Activated naive CD8-positive, alpha-beta T cell treated with anti-CD3 and anti-CD28 coated beads, Interleukin-2, amount 50 U/mL, for 24 hours (primary cell): ENCODE data around the gene KLB.

Experiments used
- ATAC-seq: fragments of 150-1000 bp; cut with Tn5 transposase; one replicate; pipeline ENCODE4 v1.10.0; 2021
- DNase-seq: peaks from one replicate; pipeline ENCODE4 v3.0.0; 2021
- H3K27ac Mint-ChIP-seq: one replicate; pipeline ENCODE4 v1.8.0; 2021; ENCODE audit warnings: mild to moderate bottlenecking, mixed read lengths
- H3K27me3 Mint-ChIP-seq: one replicate; pipeline ENCODE4 v1.8.0; 2021; ENCODE audit warnings: mixed read lengths
- H3K36me3 Mint-ChIP-seq: one replicate; pipeline ENCODE4 v1.8.0; 2021; ENCODE audit warnings: low read depth, mixed read lengths
- H3K4me1 Mint-ChIP-seq: one replicate; pipeline ENCODE4 v1.8.0; 2021; ENCODE audit warnings: mixed read lengths
- H3K4me3 Mint-ChIP-seq: one replicate; pipeline ENCODE4 v1.8.0; 2021; ENCODE audit warnings: mild to moderate bottlenecking, moderate library complexity, mixed read lengths
- H3K9me3 Mint-ChIP-seq: one replicate; pipeline ENCODE4 v1.8.0; 2021; ENCODE audit warnings: mixed read lengths

Gene KLB

DNA sequence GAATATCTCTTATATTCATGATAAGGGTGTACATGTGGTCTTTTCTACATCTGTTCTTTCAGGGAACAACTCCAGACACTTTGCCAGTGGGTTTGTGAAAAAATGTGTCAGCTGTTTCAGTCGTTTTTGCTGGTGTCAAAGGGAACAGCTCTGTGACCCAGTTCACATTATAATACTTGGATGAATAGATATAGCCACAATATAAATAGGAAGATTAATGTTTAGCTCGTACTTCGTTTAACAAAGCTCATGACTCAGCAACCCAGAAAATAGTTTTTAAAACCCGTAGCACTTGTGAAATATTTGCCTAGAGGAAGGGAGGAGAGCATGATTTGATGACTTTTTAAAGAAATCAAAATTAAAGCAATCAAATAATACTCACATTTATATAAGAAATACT is 60.0 kb downstream of the KLB start:
- H3K36me3 Mint-ChIP-seq = peaks cover 36% of the 10 kb centered on the region
- no peak overlapping the region for H3K27ac Mint-ChIP-seq
- peaks cover 7% of the 10 kb centered on the region for H3K4me1 Mint-ChIP-seq
- no peak for ATAC-seq
- no peaks in the 10 kb centered on the region for H3K9me3 Mint-ChIP-seq
- no peak overlapping the region for H3K4me3 Mint-ChIP-seq
- DNase-seq = no peak
- no peaks in the 10 kb centered on the region for H3K27me3 Mint-ChIP-seq

DNA sequence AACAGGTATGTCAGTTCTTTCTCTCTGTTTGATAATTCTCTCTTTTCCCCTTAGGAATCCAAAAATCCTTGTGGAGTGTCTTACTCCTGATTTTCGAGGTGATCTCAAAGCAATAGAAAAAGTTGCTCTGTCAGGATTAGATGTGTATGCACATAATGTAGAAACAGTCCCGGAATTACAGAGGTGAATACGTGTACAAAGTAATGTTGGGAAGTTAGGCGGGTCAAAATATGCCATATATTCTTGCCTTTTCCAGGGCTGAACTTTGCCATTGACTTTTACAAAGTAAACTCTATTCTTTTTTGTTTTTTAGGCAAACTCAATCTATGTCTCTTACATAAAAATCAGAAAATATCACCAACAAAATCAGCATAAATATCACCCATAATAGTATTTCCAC is 60.7 kb downstream of the KLB start:
- H3K27ac Mint-ChIP-seq = no peak overlapping the region
- H3K27me3 Mint-ChIP-seq = no peaks in the 10 kb centered on the region
- peaks cover 7% of the 10 kb centered on the region for H3K4me1 Mint-ChIP-seq
- H3K9me3 Mint-ChIP-seq = no peaks in the 10 kb centered on the region
- DNase-seq (no peak), ATAC-seq (no peak)
- H3K36me3 Mint-ChIP-seq = peaks cover 39% of the 10 kb centered on the region
- no peak overlapping the region for H3K4me3 Mint-ChIP-seq

DNA sequence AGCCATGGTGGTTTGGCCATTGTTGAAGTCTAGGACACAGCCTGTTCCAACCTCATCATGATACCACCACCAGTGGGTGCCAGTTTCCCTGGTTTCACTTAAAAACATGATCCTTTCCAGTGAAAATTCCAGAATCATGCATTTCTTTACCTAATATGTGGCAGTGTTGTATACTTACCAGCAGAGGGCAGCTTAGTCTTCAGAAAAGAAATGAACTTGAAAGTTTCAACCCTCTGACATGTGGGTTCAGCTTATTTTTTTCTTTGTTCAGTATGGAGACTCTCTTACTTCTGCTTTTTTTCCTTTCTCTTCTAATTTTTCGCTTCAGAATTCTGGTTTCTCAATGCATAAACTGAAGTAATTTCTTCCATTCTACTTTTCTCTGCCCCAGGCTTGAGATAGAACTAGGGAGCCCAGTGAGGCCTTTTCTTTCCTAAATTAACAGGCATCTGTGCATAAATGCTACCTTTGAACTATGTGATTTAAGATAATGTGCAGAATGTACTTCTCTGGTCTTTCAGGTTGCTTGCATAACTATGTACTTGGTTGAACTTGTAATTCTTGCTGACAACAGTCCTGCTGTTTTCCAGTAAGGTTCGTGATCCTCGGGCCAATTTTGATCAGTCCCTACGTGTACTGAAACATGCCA is 62.8 kb downstream of the KLB start:
- Mint-ChIP-seq H3K4me3 (no peak overlapping the region), H3K27me3 (no peaks in the 10 kb centered on the region), H3K4me1 (peaks cover 7% of the 10 kb centered on the region), H3K36me3 (peaks cover 38% of the 10 kb centered on the region), H3K27ac (peak overlapping the region; percentile 13), H3K9me3 (no peaks in the 10 kb centered on the region)
- DNase-seq (no peak), ATAC-seq (peak; percentile 52)

DNA sequence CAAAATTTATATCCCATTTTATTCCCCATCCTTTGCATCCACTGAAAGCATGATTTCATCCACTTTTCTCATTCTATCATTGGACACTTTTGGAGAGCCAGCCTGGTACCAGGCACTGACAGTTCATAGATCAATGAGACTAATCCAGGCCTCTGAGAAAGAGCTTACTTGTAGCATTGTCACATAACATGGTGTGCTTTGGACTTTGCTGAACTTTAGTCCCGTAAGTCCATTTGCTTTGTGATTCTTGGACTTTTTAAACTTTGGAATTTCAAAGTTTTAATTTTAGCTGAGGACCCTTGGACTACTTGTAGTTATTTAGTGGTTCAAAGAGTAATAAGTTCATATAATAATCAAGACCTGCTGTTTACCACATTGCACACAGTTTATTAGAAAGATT is 63.7 kb downstream of the KLB start:
- ATAC-seq (no peak), DNase-seq (no peak)
- peaks cover 30% of the 10 kb centered on the region for H3K36me3 Mint-ChIP-seq
- H3K27me3 Mint-ChIP-seq = no peaks in the 10 kb centered on the region
- H3K9me3 Mint-ChIP-seq = no peaks in the 10 kb centered on the region
- no peak overlapping the region for H3K27ac Mint-ChIP-seq
- H3K4me3 Mint-ChIP-seq = no peak overlapping the region
- H3K4me1 Mint-ChIP-seq = peaks cover 4% of the 10 kb centered on the region

DNA sequence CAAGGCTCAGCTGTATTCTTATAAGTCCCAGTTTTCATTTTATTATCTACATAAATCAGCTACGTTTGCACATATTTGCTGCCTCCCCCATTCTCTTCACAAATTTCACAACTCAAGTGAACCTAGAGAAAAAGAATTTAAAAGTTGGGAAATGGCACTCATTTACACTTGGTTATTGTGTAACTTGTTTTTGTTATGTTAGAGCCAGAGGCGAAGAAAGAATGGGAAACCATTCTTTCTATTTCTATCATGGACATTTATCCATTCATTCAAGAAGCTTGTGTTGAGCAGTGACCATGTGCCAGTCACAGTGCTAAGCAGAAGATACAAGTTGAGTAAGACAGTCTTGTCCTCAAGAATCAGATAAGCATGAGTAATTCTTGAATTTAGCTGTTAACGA is 65.7 kb downstream of the KLB start:
- ATAC-seq = no peak
- Mint-ChIP-seq H3K27ac (no peak overlapping the region), H3K4me1 (peaks cover 4% of the 10 kb centered on the region), H3K9me3 (no peaks in the 10 kb centered on the region), H3K27me3 (no peaks in the 10 kb centered on the region), H3K4me3 (no peak overlapping the region), H3K36me3 (peaks cover 33% of the 10 kb centered on the region)
- DNase-seq = no peak

DNA sequence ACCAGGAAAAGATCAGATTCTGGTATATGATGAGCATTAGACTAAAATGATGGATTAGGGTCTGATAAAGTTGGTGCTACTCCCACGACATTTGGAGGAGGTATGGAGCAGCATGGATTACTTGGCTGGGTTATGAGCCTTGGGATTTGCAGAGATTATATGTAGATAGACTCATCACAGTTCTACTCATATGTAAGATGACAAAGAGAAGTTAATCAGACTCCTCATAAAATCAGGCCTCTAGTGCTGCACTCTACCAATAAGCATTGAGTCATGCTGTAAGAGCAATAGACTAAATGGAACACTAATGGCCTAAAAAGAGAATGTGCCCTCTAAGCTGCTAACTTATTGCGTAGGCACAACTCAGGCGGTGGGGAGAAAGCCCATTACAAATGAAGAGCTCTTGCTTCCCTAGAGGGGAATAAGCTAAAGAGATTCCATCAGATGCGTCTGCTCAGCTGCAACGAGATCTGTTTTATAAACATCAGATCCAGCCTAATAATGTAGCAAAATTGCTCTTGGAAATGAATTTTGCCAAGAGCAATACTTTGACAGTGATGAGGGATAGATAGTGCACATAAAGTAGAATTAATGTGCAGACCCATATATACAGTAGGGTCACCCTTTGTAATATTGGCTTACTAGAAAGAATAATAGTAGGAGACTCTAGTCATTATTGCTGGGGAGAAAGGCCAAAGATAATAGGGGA is 69.6 kb downstream of the KLB start:
- H3K27ac Mint-ChIP-seq = no peak overlapping the region
- peaks cover 18% of the 10 kb centered on the region for H3K36me3 Mint-ChIP-seq

DNA sequence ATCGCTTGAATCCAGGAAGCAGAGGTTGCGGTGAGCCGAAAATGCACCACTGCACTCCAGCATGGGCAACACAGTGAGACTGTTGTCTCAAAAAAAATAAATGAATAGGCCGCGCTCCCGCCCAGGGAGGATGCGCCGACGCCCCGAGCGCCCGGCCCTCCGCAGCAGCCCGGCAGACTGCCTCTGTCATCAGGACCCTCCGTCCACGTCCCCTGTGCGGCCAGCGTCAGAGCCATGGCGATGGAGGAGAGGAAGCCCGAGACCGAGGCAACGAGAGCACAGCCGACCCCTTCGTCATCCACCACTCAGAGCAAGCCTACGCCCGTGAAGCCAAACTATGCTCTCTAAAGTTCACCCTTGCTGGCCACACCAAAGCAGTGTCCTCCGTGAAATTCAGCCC is 73.5 kb downstream of the KLB start:
- no peak for ATAC-seq
- H3K4me1 Mint-ChIP-seq = no peaks in the 10 kb centered on the region
- no peak overlapping the region for H3K27ac Mint-ChIP-seq

More for the DNA sequence above, 69.6 kb downstream of the KLB start:
- DNase-seq (no peak), ATAC-seq (no peak)
- H3K9me3 Mint-ChIP-seq = no peaks in the 10 kb centered on the region
- H3K27me3 Mint-ChIP-seq = no peaks in the 10 kb centered on the region
- H3K4me1 Mint-ChIP-seq = no peaks in the 10 kb centered on the region
- no peak overlapping the region for H3K4me3 Mint-ChIP-seq

DNA sequence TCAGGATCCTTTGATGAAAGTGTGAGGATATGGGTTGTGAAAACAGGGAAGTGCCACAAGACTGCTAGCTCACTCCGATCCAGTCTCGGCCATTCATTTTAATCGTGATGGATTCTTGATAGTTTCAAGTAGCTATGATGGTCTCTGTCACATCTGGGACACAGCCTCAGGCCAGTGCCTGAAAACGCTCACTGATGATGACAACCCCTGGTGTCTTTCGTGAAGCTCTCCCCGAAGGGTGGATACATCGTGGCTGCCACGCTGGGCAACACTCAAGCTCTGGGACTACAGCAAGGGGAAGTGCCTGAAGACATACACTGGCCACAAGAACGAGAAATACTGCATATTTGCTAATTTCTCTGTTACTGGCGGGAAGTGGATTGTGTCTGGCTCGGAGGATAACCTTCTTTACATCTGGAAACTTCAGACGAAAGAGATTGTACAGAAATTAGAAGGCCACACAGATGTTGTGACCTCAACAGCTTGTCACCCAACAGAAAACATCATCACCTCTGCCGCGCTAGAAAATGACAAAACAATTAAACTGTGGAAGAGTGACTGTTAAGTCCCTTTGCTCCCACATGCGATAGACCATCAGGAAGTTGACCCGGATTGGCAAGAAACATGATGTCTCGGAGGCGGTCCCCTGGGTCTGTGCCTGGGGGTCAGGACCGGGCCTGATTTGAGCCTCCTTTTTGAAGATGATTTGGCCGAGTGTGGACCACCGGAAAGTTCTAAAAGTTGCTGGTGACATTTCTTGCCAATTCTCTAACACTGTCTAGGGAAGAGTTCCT is 74.4 kb downstream of the KLB start:
- Mint-ChIP-seq H3K36me3 (peaks cover 8% of the 10 kb centered on the region), H3K4me1 (no peaks in the 10 kb centered on the region), H3K27ac (no peak overlapping the region), H3K27me3 (no peaks in the 10 kb centered on the region), H3K4me3 (no peak overlapping the region), H3K9me3 (peaks cover 4% of the 10 kb centered on the region)
- ATAC-seq (no peak), DNase-seq (no peak)

More for the DNA sequence above, 73.5 kb downstream of the KLB start:
- DNase-seq = no peak
- no peaks in the 10 kb centered on the region for H3K27me3 Mint-ChIP-seq
- peaks cover 4% of the 10 kb centered on the region for H3K9me3 Mint-ChIP-seq
- H3K4me3 Mint-ChIP-seq = no peak overlapping the region
- peaks cover 8% of the 10 kb centered on the region for H3K36me3 Mint-ChIP-seq

DNA sequence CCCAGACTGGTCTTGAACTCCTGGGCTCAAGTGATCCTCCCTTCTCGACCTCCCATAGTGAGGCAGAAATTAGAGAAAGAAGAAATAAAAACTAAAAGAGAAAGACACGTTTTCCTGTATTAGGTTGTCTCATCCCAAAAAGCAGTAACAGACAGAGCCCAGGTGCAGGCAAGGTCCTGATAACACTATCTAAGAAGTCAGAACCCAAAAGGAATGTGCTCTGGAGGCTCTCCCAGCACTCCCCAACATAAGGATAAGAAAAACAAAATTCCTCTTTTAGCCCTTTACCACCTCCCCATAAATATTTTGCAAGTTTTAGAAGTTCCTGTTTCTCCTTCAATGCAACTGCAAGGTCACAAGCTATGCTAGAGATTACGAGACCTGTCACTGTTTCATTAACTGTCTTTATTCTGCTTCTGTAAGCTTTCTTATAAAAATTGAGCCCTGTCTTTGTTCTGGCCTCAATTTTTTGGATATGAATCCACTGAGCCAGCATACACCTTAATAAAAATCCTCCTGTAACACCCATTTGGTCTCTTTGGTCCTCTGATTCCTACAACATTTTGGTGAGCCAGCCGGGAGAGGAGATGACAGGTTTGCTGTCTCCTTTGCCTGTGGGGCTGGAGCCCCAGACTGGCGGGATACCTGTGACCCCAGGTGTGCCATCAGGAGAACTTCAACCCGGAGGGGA is 78.0 kb downstream of the KLB start:
- no peaks in the 10 kb centered on the region for H3K27me3 Mint-ChIP-seq
- DNase-seq (no peak), ATAC-seq (no peak)
- no peak overlapping the region for H3K27ac Mint-ChIP-seq
- H3K9me3 Mint-ChIP-seq = peaks cover 4% of the 10 kb centered on the region
- no peak overlapping the region for H3K4me3 Mint-ChIP-seq
- H3K36me3 Mint-ChIP-seq = no peaks in the 10 kb centered on the region
- H3K4me1 Mint-ChIP-seq = no peaks in the 10 kb centered on the region

DNA sequence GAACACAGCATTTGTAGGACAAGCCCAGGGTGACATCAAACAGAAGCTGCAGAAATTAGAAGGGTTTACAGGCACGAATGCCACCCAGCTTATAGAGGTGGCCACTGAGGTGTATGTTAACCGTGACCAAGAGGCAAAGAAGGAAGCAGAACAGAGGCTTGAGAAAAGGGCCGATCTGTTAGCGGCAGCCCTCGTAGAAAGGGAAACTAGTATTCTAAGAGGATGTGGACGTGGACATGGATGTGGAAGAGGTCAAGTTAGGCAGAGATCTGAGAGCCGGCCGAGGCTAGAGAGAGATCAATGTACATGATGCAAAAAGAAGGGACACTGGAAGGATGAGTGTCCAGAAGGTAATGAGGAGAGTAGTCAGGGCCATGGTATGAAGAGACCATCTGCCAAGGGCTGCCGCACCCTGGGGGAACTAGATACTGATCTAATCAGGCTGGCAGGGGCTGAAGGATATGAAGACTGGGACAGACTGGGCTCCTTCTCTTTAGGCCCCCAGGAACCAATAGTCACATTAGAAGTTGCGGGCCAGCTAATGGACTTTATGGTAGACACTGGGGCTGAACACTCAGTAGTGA is 79.6 kb downstream of the KLB start:
- Mint-ChIP-seq H3K36me3 (no peaks in the 10 kb centered on the region), H3K27me3 (no peaks in the 10 kb centered on the region), H3K4me3 (no peak overlapping the region), H3K27ac (no peak overlapping the region), H3K4me1 (no peaks in the 10 kb centered on the region), H3K9me3 (peaks cover 4% of the 10 kb centered on the region)
- DNase-seq (no peak), ATAC-seq (no peak)

DNA sequence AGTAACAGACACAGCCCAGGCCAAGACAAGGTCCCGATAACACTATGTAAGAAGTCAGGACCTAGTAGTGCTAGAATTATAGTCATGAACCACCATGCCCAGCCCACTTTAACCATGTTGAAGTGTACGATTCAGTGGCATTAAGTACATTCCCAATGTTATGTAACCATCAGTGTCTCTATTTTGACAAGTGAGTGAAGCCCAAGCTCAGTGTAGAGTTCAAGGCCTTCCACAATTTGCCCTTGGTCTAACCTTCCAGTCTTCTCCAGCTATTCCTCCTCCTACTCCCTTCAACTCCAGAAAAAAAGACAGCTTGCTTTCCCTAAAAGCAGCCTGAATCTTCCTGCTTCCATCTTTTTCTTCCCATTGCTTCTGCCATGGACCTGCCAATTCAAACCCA is 83.6 kb downstream of the KLB start:
- H3K4me3 Mint-ChIP-seq = no peak overlapping the region
- no peak overlapping the region for H3K27ac Mint-ChIP-seq
- H3K27me3 Mint-ChIP-seq = no peaks in the 10 kb centered on the region
- H3K4me1 Mint-ChIP-seq = no peaks in the 10 kb centered on the region
- DNase-seq = no peak
- no peak for ATAC-seq
- no peaks in the 10 kb centered on the region for H3K9me3 Mint-ChIP-seq
- H3K36me3 Mint-ChIP-seq = no peaks in the 10 kb centered on the region

DNA sequence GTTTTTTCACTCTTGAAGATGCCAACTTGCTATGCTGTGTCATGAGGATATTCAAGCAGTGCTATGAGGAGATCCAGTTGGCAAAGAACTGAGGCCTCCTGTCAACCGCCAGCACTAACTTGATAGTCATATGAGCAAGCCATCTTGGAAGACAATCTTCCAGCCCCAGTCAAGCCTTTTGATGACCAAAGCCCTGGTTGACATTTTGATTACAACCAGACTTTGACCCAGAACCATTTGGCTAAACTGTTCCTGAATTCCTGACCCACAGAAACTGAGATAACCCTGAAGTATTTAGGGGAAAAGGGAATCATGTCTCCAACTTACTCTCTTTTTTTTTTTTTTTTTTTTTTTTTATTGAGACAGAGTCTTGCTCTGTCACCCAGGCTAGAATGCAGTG is 87.6 kb downstream of the KLB start:
- H3K36me3 Mint-ChIP-seq = peaks cover 2% of the 10 kb centered on the region
- no peaks in the 10 kb centered on the region for H3K27me3 Mint-ChIP-seq
- no peaks in the 10 kb centered on the region for H3K4me1 Mint-ChIP-seq
- ATAC-seq (no peak), DNase-seq (no peak)
- H3K9me3 Mint-ChIP-seq = no peaks in the 10 kb centered on the region
- no peak overlapping the region for H3K4me3 Mint-ChIP-seq
- H3K27ac Mint-ChIP-seq = no peak overlapping the region

DNA sequence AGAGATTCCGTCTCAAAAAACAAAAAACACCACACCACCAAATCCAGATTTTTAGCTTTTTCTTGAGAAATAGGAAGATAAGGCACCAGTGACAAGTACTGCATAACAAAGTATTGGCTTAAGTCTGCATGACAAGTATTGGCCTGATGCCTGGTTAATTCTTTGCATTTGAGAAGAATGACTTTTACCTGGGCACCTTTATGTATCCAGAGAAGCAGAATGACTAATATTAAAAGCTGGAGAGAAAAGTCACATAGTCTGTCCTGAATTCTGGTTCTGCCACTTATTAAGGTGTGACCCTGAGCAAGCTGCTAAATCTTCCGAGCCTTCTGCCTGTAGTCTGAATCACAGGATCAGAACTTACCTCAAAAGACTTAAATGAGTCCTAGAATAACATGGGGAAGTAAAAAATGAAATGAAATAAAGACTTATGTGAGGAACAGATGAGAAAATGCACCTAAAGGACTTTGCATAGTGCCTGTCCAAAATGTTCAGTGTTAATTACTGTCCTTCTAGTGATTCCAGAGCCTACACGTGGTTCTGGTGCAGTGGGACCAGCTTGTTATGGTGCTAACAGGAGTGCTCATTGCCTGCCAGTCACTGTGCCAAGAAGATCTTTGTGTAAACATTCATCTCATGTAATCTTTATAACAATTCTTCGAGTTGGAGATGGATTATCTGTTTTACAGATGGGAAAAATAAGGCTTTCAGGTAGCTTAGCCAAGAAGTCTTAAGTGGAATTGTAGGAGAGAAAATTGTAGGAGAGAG is 88.9 kb downstream of the KLB start:
- Mint-ChIP-seq H3K9me3 (no peaks in the 10 kb centered on the region), H3K36me3 (peaks cover 5% of the 10 kb centered on the region), H3K4me3 (no peak overlapping the region), H3K4me1 (no peaks in the 10 kb centered on the region), H3K27me3 (no peaks in the 10 kb centered on the region), H3K27ac (no peak overlapping the region)
- DNase-seq (no peak), ATAC-seq (no peak)
